Measurements from ENCODE around the gene GNS.

- TF ChIP-seq EHMT2 (IDR thresholded peaks at IDR 0.05; ENCODE audit: low read depth) (no peak), BHLHE40 (IDR thresholded peaks at IDR 0.05; ENCODE audit: low read depth, low read length) (no peak), NFE2L2 (conservative IDR thresholded peaks at IDR 0.05; ENCODE audit: low read length) (no peak)
- TF ChIP-seq, protein P1, sequence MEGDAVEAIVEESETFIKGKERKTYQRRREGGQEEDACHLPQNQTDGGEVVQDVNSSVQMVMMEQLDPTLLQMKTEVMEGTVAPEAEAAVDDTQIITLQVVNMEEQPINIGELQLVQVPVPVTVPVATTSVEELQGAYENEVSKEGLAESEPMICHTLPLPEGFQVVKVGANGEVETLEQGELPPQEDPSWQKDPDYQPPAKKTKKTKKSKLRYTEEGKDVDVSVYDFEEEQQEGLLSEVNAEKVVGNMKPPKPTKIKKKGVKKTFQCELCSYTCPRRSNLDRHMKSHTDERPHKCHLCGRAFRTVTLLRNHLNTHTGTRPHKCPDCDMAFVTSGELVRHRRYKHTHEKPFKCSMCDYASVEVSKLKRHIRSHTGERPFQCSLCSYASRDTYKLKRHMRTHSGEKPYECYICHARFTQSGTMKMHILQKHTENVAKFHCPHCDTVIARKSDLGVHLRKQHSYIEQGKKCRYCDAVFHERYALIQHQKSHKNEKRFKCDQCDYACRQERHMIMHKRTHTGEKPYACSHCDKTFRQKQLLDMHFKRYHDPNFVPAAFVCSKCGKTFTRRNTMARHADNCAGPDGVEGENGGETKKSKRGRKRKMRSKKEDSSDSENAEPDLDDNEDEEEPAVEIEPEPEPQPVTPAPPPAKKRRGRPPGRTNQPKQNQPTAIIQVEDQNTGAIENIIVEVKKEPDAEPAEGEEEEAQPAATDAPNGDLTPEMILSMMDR (IDR thresholded peaks at IDR 0.05), result no peak
Measured at GRCh38 chr12:64716371-64716770, 42.8 kb downstream of the GNS start.

Data from A549 (cell line).